Adrenal gland (tissue), 12 donors: Measurements from ENCODE around the gene USP10. TPM values are rescaled to one million over a fixed set of nuclear protein-coding genes. Genes with fewer than 3 reads are reported as not detected.

Source experiments
- DNase-seq, 7 donors: peaks; one replicate each; pipeline ENCODE4 v3.0.0-alpha.2; 2019 to 2020
- H3K27ac ChIP-seq, 5 donors: fragments of 200-600 bp; sonication (generic) in 4 of 5; 1 replicate in 3 of 5; 2 replicates in 2 of 5; pipeline versions ENCODE4 v1.5.1 to v1.8.0; 2016 to 2020; ENCODE audit warnings: mild to moderate bottlenecking in 1 of 5
- H3K27me3 ChIP-seq: fragments of 200-600 bp; 2 replicates; pipeline ENCODE4 v1.8.0; 2021
- H3K36me3 ChIP-seq, 2 donors: fragments of 200-600 bp; replicated peaks in 1 of 2; 1 replicate in 1 of 2; 2 replicates in 1 of 2; pipeline versions ENCODE4 v1.5.1 to v1.8.0; 2018 to 2022
- H3K4me1 ChIP-seq, 2 donors: fragments of 200-600 bp; replicated peaks in 1 of 2; 1 replicate in 1 of 2; 2 replicates in 1 of 2; pipeline versions ENCODE4 v1.5.1 to v1.8.0; 2018 to 2021
- H3K4me3 ChIP-seq, 4 donors: fragments of 200-600 bp; sonication (generic) in 3 of 4; one replicate each; pipeline ENCODE4 v1.5.1; 2016 to 2018
- H3K9me3 ChIP-seq, 3 donors: fragments of 200-600 bp; sonication (generic) in 1 of 3; replicated peaks in 1 of 3; 1 replicate in 2 of 3; 2 replicates in 1 of 3; pipeline versions ENCODE4 v1.5.1 to v1.8.0; 2016 to 2021
- POLR2A ChIP-seq, 2 donors: fragments of 450-650 bp; IDR thresholded peaks; one replicate each; pipeline ENCODE4 v1.6.1; 2017; ENCODE audit warnings: antibody characterized with exemption in 2 of 2, mild to moderate bottlenecking in 2 of 2, moderate library complexity in 1 of 2
- WGBS, 4 donors: extraction: QIAGEN DNeasy Blood & Tissue Kit in 2 of 4; methylation state at CpG; one replicate each; pipeline versions ENCODE4 v1.1.5 to v1.1.7; 2013 to 2017; 5-methylcytosine and 5-hydroxymethylcytosine counted together
- intact Hi-C, 2 donors: fragments of 100-400 bp; cut with DNase I; formaldehyde crosslinking; loops; one replicate each; pipeline versions ENCODE4 v1.14.1 to v1.15.0; 2022 to 2023
- polyA plus RNA-seq, 3 donors: library from polyadenylated mRNA; stranded (reverse); fragments of 200-250 nt in 2 of 3; fragments of 350-450 nt in 1 of 3; fragmentation: Illumina TruSeq in 1 of 3; extraction: RNeasy Lipid Tissue Mini Kit (QIAGEN cat#74804) in 1 of 3; gene quantifications; one replicate each; pipeline ENCODE4 v1.2.3, GENCODE V29; 2013 to 2014
- total RNA-seq, 9 donors: library from RNA; depleted of rRNA in 4 of 9; stranded (reverse); fragments of >200 nt in 4 of 9; fragments of 120-200 nt in 1 of 9; fragmentation: NEBNext Ultra II Directional in 1 of 9; extraction: Animal tissue kit (Norgen Biotek cat#: 25700) in 1 of 9; gene quantifications; one replicate each; pipeline versions ENCODE4 v1.1.0 to v1.2.4, GENCODE V29; 2013 to 2023
- TF ChIP-seq, protein P1 (sequence below), 6 experiments: fragments of 450-650 bp in 4 of 6; fragments of 200-600 bp in 2 of 6; sonication (generic) in 1 of 6; IDR thresholded peaks; 1 replicate in 5 of 6; 2 replicates in 1 of 6; pipeline versions ENCODE4 v1.5.1 to v1.8.0; 2016 to 2021; ENCODE audit warnings: antibody characterized with exemption in 6 of 6, mild to moderate bottlenecking in 2 of 6, moderate library complexity in 1 of 6
- donor health status: healthy with polysubstance abuse.
- donor health status: Bipolar disorder and iron deficiency.
- donor health status: DM: yes; HTN: yes; CAD: no.
- donor health status: DM: no; HTN: no; CAD: no.
- donor health status: DM: no; HTN: no; CAD: no.
- donor health status: DM: yes; HTN: yes; CAD: no.

USP10 gene
- total and polyA plus RNA-seq, 12 donors: 16.2 to 154 (median 60.4) TPM

DNA sequence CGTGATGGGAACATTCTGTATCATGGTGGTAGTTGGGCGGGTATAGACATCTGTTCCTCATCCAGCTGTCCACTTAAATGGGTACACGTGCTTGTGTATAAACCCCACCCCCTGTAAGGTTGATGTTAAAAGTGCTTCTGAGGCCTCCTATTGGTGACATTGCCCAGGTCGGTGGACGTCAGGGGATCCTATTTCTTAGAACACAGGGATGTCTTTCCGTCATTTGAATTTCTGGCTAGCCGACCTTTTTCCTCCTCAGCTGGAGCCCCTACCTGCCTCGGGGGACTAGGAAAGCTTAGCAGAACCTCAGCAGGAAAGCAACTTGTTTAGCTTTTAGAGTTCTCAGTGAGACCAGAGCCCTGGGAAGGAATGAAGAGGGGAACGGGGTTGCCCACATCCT lies 103.3 kb downstream of the USP10 start:
- no peak overlapping the region for H3K27ac ChIP-seq
- H3K9me3 ChIP-seq: no peaks in the 10 kb centered on the region
- no peaks in the 10 kb centered on the region for H3K36me3 ChIP-seq
- TF ChIP-seq POLR2A (IDR thresholded peaks at IDR 0.05): no peak
- TF ChIP-seq, protein P1, sequence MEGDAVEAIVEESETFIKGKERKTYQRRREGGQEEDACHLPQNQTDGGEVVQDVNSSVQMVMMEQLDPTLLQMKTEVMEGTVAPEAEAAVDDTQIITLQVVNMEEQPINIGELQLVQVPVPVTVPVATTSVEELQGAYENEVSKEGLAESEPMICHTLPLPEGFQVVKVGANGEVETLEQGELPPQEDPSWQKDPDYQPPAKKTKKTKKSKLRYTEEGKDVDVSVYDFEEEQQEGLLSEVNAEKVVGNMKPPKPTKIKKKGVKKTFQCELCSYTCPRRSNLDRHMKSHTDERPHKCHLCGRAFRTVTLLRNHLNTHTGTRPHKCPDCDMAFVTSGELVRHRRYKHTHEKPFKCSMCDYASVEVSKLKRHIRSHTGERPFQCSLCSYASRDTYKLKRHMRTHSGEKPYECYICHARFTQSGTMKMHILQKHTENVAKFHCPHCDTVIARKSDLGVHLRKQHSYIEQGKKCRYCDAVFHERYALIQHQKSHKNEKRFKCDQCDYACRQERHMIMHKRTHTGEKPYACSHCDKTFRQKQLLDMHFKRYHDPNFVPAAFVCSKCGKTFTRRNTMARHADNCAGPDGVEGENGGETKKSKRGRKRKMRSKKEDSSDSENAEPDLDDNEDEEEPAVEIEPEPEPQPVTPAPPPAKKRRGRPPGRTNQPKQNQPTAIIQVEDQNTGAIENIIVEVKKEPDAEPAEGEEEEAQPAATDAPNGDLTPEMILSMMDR (IDR thresholded peaks at IDR 0.05): no peak
- H3K4me1 ChIP-seq: no peaks in the 10 kb centered on the region
- 83 to 87% (median 83%) methylated on average over 9 of the region's 9 CpGs for WGBS, 4 donors
- intact Hi-C loops: no loop called here
- H3K27me3 ChIP-seq: no peaks in the 10 kb centered on the region
- DNase-seq: no peak
- H3K4me3 ChIP-seq: no peak overlapping the region

DNA sequence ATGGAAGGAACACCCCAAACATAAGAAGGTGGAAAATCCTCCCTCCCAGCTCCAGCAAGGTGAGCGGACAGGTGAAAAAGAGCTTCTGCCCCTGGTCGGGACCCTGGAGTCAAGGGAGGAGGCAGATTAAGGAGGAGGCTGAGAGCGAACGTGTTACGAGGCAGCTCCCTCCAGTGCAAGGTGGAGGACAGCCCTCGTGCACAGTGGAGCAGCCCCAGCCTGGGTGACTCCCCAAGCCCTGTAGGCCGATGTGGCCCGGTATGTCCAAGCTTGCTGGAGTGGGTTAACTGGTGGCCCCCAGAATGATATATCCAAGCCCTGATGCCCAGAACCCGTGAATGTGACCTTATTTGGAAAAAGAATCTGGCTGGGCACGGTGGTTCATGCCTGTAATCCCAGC lies 104.5 kb downstream of the USP10 start:
- no peaks in the 10 kb centered on the region for H3K27me3 ChIP-seq
- TF ChIP-seq, protein P1 (IDR thresholded peaks at IDR 0.05): no peak
- TF ChIP-seq POLR2A (IDR thresholded peaks at IDR 0.05): no peak
- intact Hi-C loops: no loop called here
- WGBS, 4 donors: 90 to 97% (median 93%) methylated on average over 8 to 10 of the region's 10 CpGs
- no peak overlapping the region for H3K27ac ChIP-seq
- no peaks in the 10 kb centered on the region for H3K9me3 ChIP-seq
- DNase-seq: no peak
- H3K4me1 ChIP-seq: no peaks in the 10 kb centered on the region
- no peak overlapping the region for H3K4me3 ChIP-seq
- H3K36me3 ChIP-seq: no peaks in the 10 kb centered on the region

DNA sequence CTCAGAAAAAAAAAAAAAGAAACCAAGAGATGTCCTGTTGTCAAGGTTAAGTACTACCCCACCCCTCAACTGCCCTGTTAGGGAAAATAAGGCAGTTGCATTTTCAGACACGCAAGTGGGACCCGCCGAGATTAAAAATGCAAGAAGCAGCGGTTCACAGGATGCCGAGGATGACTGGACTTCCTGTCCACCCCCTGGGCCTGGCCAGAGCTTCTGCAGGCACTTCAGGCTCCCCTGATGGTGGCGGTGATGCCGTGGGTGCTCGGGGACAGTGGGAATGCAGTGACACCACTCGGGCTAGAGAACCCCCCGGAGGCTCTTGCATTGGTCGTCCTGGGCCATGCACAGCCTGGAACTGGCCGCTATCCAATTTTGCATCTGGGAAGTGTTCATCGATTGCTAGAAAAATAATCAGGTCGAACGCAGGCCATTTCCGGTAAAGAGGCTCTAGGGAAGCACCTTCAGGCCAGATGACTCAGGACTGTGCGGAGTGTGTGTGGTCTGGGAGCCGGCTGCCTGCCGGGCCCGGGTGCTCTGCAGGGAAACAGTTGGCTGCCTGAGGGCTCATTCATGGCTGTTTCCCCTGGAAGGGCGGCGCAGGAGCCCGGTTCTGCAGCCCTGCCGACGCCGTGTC lies 106.6 kb downstream of the USP10 start:
- H3K27ac ChIP-seq: peak overlapping the region in 2 of 5 donors; percentile 38 to 79
- DNase-seq: peak in 5 of 7 donors; percentile 35 to 67 (median 56)
- no peaks in the 10 kb centered on the region for H3K4me1 ChIP-seq
- TF ChIP-seq, protein P1 (IDR thresholded peaks at IDR 0.05): no peak
- TF ChIP-seq POLR2A (IDR thresholded peaks at IDR 0.05): no peak
- no peaks in the 10 kb centered on the region for H3K27me3 ChIP-seq
- H3K4me3 ChIP-seq: no peak overlapping the region
- no peaks in the 10 kb centered on the region for H3K9me3 ChIP-seq
- intact Hi-C loops: no loop called here
- WGBS, 4 donors: 54 to 78% (median 58%) methylated on average over 8 to 26 of the region's 26 CpGs
- H3K36me3 ChIP-seq: no peaks in the 10 kb centered on the region

DNA sequence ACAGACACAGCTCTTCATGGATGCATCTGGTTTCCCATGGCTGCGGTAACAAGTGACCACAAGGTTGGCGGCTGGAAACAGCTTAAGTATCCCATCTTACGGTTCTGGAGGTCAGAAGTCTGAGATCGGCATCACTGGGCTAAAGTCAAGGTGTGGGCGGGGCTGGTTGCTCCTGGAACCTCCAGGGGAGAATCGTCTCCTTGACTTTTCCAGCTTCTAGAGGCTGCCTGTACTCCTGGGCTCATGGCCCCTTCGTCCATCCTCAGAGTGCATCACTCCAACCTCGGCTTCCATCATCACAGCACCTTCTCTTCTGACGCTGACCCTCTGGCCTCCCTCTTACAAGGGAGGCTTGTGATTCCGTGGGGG lies 107.1 kb downstream of the USP10 start:
- 83 to 89% (median 86%) methylated on average over 10 of the region's 10 CpGs for WGBS, 4 donors
- Histone ChIP-seq H3K4me3 (no peak overlapping the region), H3K27me3 (no peaks in the 10 kb centered on the region), H3K27ac (peak overlapping the region in 2 of 5 donors; percentile 38 to 79), H3K36me3 (no peaks in the 10 kb centered on the region), H3K9me3 (no peaks in the 10 kb centered on the region), H3K4me1 (no peaks in the 10 kb centered on the region)
- intact Hi-C loops: no loop called here
- DNase-seq: no peak
- TF ChIP-seq, protein P1 (IDR thresholded peaks at IDR 0.05): no peak
- TF ChIP-seq POLR2A (IDR thresholded peaks at IDR 0.05): no peak
